ENCODE data around the gene ZBED1.
"Not testable (repeated sequence)": the region's sequence is repeated elsewhere in the genome, so short reads cannot be mapped to it uniquely, and the experiment has no call there.

The ZBED1 gene

DNA sequence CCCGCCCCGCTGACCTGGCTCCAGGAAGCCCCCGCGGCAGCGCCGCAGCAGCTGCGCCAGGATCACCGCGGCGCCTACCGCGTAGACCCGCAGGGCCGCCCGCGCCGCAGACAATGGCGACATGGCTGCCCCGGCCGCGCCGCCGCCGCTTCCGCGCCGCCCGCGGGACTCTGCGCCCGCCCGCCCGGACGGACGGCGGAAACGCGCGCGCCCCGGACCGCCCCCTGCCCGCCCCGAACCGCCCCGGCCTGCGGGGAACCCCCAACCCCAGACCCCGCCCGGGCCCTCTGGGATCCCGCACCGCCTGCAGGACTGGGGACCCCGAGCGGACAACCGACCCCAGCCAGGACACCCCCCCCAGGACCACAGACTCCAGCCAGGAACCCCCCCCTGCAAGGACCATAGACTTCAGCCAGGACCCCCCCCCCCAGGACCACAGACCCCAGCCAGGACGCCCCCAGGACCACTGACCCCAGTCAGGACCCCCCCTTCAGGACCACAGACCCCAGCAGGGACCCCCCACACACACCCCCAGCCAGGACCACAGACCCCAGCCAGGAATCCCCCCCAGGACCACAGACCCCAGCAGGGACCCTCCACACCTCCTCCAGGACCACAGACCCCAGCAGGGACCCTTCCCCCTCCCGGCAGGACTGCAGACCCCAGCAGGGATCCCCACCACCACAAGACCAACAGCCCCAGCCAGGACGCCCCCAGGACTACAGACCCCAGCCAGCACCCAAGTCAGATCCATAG lies at the start of gene ZBED1, which contains the start of gene DHRSX:
Gene ZBED1, minus strand, starts transcription at position 174 of the 756 bp plus-strand sequence. CDS start 10,257 bp downstream, outside the sequence.
Gene DHRSX, minus strand, starts transcription at position 174 of the 756 bp plus-strand sequence. Its CDS starts 51 bp downstream, at position 123.
- DNase-seq, result peak; percentile 8
- in situ Hi-C loops (cut with HindIII; ENCODE audit: low pct_ligation_motif_present, low pct_unique_long_range_greater_than_20kb, low sequenced_read_pairs), result no loop called here

GRCh38 chrX:2549876-2550275 lies 49.1 kb upstream of the ZBED1 start:
- in situ Hi-C loops (cut with HindIII; ENCODE audit: low pct_ligation_motif_present, low pct_unique_long_range_greater_than_20kb, low sequenced_read_pairs), result no loop called here
- DNase-seq, result no peak

GRCh38 chrX:2548711-2549423 lies 48.1 kb upstream of the ZBED1 start:
- no peak for DNase-seq
- in situ Hi-C loops (cut with HindIII; ENCODE audit: low pct_ligation_motif_present, low pct_unique_long_range_greater_than_20kb, low sequenced_read_pairs), result no loop called here

DNA sequence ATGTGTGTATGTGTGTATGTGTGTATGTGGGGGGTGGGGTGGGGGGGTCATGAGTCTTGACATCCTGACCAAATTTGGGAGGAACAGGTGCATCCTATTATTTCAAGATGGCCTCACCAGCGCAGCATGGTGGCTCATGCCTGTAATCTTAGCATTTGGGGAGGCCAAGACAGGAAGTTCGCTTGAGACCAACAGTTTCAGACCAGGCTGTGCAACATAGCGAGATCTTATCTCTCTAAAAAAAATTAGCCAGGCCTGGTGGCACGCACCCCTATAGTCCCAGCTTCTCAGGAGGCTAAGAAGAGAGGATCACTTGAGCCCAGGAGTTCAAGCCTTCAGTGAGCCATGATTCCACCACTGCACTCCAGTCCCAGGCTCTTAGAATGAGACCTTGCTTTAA lies 47.0 kb upstream of the ZBED1 start:
- DNase-seq, result no peak

GRCh38 chrX:2546496-2546895 lies 45.7 kb upstream of the ZBED1 start:
- in situ Hi-C loops (cut with HindIII; ENCODE audit: low pct_ligation_motif_present, low pct_unique_long_range_greater_than_20kb, low sequenced_read_pairs), result no loop called here
- DNase-seq, result no peak

More for the DNA sequence above, 47.0 kb upstream of the ZBED1 start:
- in situ Hi-C loops (cut with HindIII; ENCODE audit: low pct_ligation_motif_present, low pct_unique_long_range_greater_than_20kb, low sequenced_read_pairs), result no loop called here

GRCh38 chrX:2545144-2545543 lies 44.4 kb upstream of the ZBED1 start:
- DNase-seq, result no peak
- in situ Hi-C loops (cut with HindIII; ENCODE audit: low pct_ligation_motif_present, low pct_unique_long_range_greater_than_20kb, low sequenced_read_pairs), result no loop called here

DNA sequence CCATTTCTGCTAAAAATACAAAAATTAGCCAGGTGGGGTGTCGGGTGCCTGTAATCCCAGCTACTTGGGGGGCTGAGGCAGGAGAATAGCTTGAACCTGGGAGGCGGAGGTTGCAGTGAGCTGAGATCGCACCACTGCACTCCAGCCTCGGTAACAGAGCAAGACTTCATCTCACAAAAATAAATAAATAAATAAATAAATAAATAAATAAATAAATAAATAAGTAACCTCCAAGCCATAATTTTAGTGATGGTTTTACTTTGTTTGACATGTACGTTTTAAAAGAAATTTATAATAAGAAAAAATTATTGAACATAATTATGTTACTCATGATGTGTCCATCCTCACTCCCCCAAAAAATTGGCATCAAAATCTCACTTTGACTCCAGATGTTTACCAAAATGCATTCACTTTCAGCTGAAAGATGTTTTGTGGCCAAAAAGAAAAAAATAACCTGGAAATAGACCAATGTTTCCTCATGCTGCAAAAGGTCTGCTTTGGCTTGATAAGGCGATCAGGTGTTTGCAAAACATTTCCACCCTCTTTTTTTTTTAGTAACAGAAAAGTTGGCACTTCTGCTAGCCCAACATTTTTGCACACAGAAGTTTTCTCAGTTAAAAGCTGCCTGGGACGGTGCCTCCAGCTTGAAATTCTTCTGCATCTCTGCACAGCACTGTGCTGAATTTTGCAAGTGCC lies 42.2 kb upstream of the ZBED1 start:
- DNase-seq, result no peak
- in situ Hi-C loops (cut with HindIII; ENCODE audit: low pct_ligation_motif_present, low pct_unique_long_range_greater_than_20kb, low sequenced_read_pairs), result no loop called here

- in situ Hi-C loops (cut with HindIII; ENCODE audit: low pct_ligation_motif_present, low pct_unique_long_range_greater_than_20kb, low sequenced_read_pairs), result no loop called here
- DNase-seq, result no peak
These were observed 40.8 kb upstream of the ZBED1 start for GRCh38 chrX:2541603-2542002.

DNA sequence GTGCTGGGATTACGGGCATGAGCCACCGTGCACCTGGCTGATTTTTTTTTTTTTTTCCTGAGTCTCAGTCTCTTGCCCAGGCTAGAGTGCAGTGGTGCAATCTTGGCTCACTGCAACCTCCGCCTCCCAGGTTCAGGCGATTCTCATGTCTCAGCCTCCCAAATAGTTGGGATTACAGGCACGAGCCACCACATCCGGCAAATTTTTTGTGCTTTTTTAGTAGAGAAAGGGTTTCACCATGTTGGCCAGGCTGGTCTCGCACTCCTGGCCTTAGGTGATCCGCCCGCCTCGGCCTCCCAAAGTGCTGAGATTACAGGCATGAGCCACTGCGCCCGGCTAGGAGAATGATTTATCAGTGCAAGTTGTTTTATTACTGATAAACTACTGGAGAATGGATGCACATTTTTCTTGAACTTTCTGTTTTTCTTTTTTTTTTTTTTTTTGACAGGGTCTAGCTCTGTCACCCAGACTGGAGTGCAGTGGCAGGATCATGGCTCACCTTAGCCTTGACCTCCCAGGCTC lies 39.7 kb upstream of the ZBED1 start:
- in situ Hi-C loops (cut with HindIII; ENCODE audit: low pct_ligation_motif_present, low pct_unique_long_range_greater_than_20kb, low sequenced_read_pairs), result no loop called here
- peak; percentile 23 for DNase-seq

DNA sequence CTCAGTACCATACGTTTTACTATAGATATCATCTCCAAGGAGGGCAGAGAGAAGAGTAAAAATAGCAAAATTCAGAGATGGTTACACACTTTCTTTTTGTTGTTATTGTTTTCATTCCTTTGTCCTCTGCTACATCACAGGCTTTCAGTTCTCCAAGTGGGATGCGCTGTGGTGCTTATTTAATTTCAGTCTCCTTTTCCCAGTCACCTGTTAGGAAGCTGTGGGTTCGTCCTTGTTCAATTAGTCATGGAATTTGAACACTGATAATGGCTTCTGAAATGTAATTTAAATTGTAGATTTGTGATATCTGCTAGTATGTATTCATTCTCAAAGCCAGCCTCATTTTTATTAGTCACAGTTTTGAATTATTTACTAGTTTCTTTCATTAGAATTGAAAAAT lies 38.8 kb upstream of the ZBED1 start:
- in situ Hi-C loops (cut with HindIII; ENCODE audit: low pct_ligation_motif_present, low pct_unique_long_range_greater_than_20kb, low sequenced_read_pairs), result no loop called here
- DNase-seq, result no peak

GRCh38 chrX:2538031-2538757 lies 37.4 kb upstream of the ZBED1 start:
- in situ Hi-C loops (cut with HindIII; ENCODE audit: low pct_ligation_motif_present, low pct_unique_long_range_greater_than_20kb, low sequenced_read_pairs), result no loop called here
- DNase-seq, result no peak

GRCh38 chrX:2536974-2537373 lies 36.2 kb upstream of the ZBED1 start:
- DNase-seq, result no peak
- in situ Hi-C loops (cut with HindIII; ENCODE audit: low pct_ligation_motif_present, low pct_unique_long_range_greater_than_20kb, low sequenced_read_pairs), result no loop called here

GRCh38 chrX:2536141-2536540 lies 35.4 kb upstream of the ZBED1 start:
- in situ Hi-C loops (cut with HindIII; ENCODE audit: low pct_ligation_motif_present, low pct_unique_long_range_greater_than_20kb, low sequenced_read_pairs), result no loop called here
- no peak for DNase-seq

- DNase-seq; in situ Hi-C loops (cut with HindIII; ENCODE audit: low pct_ligation_motif_present, low pct_unique_long_range_greater_than_20kb, low sequenced_read_pairs): not testable (repeated sequence)
These were observed 33.7 kb upstream of the ZBED1 start for GRCh38 chrX:2534261-2535021.

- DNase-seq, result no peak
- in situ Hi-C loops (cut with HindIII; ENCODE audit: low pct_ligation_motif_present, low pct_unique_long_range_greater_than_20kb, low sequenced_read_pairs), result no loop called here
These were observed 32.6 kb upstream of the ZBED1 start for GRCh38 chrX:2533424-2533823.

- DNase-seq, result no peak
- in situ Hi-C loops (cut with HindIII; ENCODE audit: low pct_ligation_motif_present, low pct_unique_long_range_greater_than_20kb, low sequenced_read_pairs), result no loop called here
These were observed 25.6 kb upstream of the ZBED1 start for GRCh38 chrX:2526390-2526789.

GRCh38 chrX:2523911-2524310 lies 23.1 kb upstream of the ZBED1 start:
- no peak for DNase-seq
- in situ Hi-C loops (cut with HindIII; ENCODE audit: low pct_ligation_motif_present, low pct_unique_long_range_greater_than_20kb, low sequenced_read_pairs), result no loop called here

GRCh38 chrX:2521927-2522386 lies 21.2 kb upstream of the ZBED1 start:
- in situ Hi-C loops (cut with HindIII; ENCODE audit: low pct_ligation_motif_present, low pct_unique_long_range_greater_than_20kb, low sequenced_read_pairs), result no loop called here
- no peak for DNase-seq
